Ovary (tissue), 3 donors: ENCODE results near the gene CCK.

Experiments used
- EP300 ChIP-seq: sonication (generic); formaldehyde crosslinking; IDR thresholded peaks from one replicate; pipeline ENCODE4 v1.6.1; 2017; ENCODE audit warnings: antibody characterized with exemption
- POLR2A ChIP-seq: fragments of 450-650 bp; IDR thresholded peaks from one replicate; pipeline ENCODE4 v1.6.1; 2017; ENCODE audit warnings: antibody characterized with exemption, mild to moderate bottlenecking, moderate library complexity
- TF ChIP-seq, protein P1 (sequence below), 3 donors: fragments of 450-650 bp in 2 of 3; fragments of 200-600 bp in 1 of 3; IDR thresholded peaks; one replicate each; pipeline versions ENCODE4 v1.5.1 to v1.8.0; 2016 to 2022; ENCODE audit warnings: antibody characterized with exemption in 3 of 3, mild to moderate bottlenecking in 1 of 3
- donor health status: DM: no; HTN: no; CAD: no.

GRCh38 chr3:42210726-42211125, 55.3 kb downstream of the CCK start:
- TF ChIP-seq, protein P1, sequence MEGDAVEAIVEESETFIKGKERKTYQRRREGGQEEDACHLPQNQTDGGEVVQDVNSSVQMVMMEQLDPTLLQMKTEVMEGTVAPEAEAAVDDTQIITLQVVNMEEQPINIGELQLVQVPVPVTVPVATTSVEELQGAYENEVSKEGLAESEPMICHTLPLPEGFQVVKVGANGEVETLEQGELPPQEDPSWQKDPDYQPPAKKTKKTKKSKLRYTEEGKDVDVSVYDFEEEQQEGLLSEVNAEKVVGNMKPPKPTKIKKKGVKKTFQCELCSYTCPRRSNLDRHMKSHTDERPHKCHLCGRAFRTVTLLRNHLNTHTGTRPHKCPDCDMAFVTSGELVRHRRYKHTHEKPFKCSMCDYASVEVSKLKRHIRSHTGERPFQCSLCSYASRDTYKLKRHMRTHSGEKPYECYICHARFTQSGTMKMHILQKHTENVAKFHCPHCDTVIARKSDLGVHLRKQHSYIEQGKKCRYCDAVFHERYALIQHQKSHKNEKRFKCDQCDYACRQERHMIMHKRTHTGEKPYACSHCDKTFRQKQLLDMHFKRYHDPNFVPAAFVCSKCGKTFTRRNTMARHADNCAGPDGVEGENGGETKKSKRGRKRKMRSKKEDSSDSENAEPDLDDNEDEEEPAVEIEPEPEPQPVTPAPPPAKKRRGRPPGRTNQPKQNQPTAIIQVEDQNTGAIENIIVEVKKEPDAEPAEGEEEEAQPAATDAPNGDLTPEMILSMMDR (IDR thresholded peaks at IDR 0.05): no peak
- TF ChIP-seq EP300 (no peak), POLR2A (no peak)
